IMR-90 (cell line): ENCODE results near the gene ZNF653. TPM values are rescaled to one million over a fixed set of nuclear protein-coding genes. Genes with fewer than 3 reads are reported as not detected.

Source experiments
- ATAC-seq: fragments of 200-7000 bp; cut with Tn5 transposase; 2 replicates; pipeline ENCODE4 v1.9.1; 2020; ENCODE audit warnings: low read depth, mild to moderate bottlenecking, moderate library complexity
- BruUV-seq: library from RNA; stranded (reverse); fragments of 400-500 nt; replicated peaks from 2 replicates; lab custom pipeline; 2021; lab: Mats Ljungman, UMichigan
- CTCF ChIA-PET: fragments of 300-600 bp; formaldehyde crosslinking; extraction: SDS; loops from one replicate; lab custom pipeline; 2021; ENCODE audit warnings: antibody characterized with exemption; lab: Yijun Ruan, JAX
- POLR2A ChIA-PET: fragments of 300-600 bp; sonication (Branson Sonifier 250); formaldehyde crosslinking; loops from one replicate; lab custom pipeline; 2022; ENCODE audit warnings: antibody characterized with exemption; ENCODE audit not compliant: unreplicated experiment; lab: Charles Lee
- DNase-seq: peaks from one replicate; pipeline ENCODE4 v3.0.0; 2013
- H2AFZ ChIP-seq: replicated peaks from 2 replicates; pipeline ENCODE3; 2013; ENCODE audit warnings: low read length, mild to moderate bottlenecking; ENCODE audit not compliant: poor library complexity
- H2AK5ac ChIP-seq: 2 replicates; pipeline ENCODE4 v1.6.1; 2013; ENCODE audit warnings: low read depth, low read length, inconsistent platforms
- H2AK9ac ChIP-seq: replicated peaks from 2 replicates; pipeline ENCODE3; 2013; ENCODE audit warnings: mild to moderate bottlenecking, low read depth, low read length, moderate library complexity; ENCODE audit not compliant: poor library complexity
- H2BK120ac ChIP-seq: 2 replicates; pipeline ENCODE4 v1.6.1; 2013; ENCODE audit warnings: low read depth, low read length, inconsistent platforms
- H2BK15ac ChIP-seq: 3 replicates; pipeline ENCODE4 v1.6.1; 2013; ENCODE audit warnings: low read depth, low read length, inconsistent platforms
- H2BK20ac ChIP-seq: 2 replicates; pipeline ENCODE4 v1.6.1; 2013; ENCODE audit warnings: low read depth, mild to moderate bottlenecking, inconsistent platforms, low read length, moderate library complexity
- H2BK5ac ChIP-seq: 2 replicates; pipeline ENCODE4 v1.6.1; 2013; ENCODE audit warnings: mild to moderate bottlenecking, low read depth, low read length, inconsistent platforms; ENCODE audit not compliant: poor library complexity, severe bottlenecking
- H3K14ac ChIP-seq: replicated peaks from 2 replicates; pipeline ENCODE4 v1.6.1; 2013; ENCODE audit warnings: low read depth, low read length, inconsistent platforms
- H3K18ac ChIP-seq: 2 replicates; pipeline ENCODE4 v1.6.1; 2013; ENCODE audit warnings: low read depth, low read length, control low read depth
- H3K23ac ChIP-seq: 2 replicates; pipeline ENCODE4 v1.6.1; 2013; ENCODE audit warnings: low read depth, low read length, inconsistent platforms
- H3K27ac ChIP-seq: 2 replicates; pipeline ENCODE4 v1.5.1; 2013; ENCODE audit warnings: mild to moderate bottlenecking, control low read depth, low read length; ENCODE audit not compliant: insufficient read depth
- H3K27me3 ChIP-seq: 2 replicates; pipeline ENCODE4 v1.6.1; 2013; ENCODE audit warnings: low read length; ENCODE audit not compliant: control insufficient read depth, insufficient read depth
- H3K36me3 ChIP-seq: 2 replicates; pipeline ENCODE4 v1.6.1; 2013; ENCODE audit warnings: low read length, mixed read lengths; ENCODE audit not compliant: control insufficient read depth, insufficient read depth
- H3K4ac ChIP-seq: 2 replicates; pipeline ENCODE4 v1.6.1; 2013; ENCODE audit warnings: low read depth, low read length, inconsistent platforms
- H3K4me1 ChIP-seq: 2 replicates; pipeline ENCODE4 v1.6.1; 2013; ENCODE audit warnings: low read length, mixed read lengths; ENCODE audit not compliant: control insufficient read depth, insufficient read depth
- H3K4me2 ChIP-seq: 2 replicates; pipeline ENCODE4 v1.6.1; 2013; ENCODE audit warnings: low read depth, mild to moderate bottlenecking, control low read depth, low read length, moderate library complexity
- H3K4me3 ChIP-seq: 2 replicates; pipeline ENCODE4 v1.5.1; 2013; ENCODE audit warnings: low read depth, mild to moderate bottlenecking, control low read depth, low read length, moderate library complexity; ENCODE audit not compliant: insufficient read depth
- H3K56ac ChIP-seq: 2 replicates; pipeline ENCODE4 v1.6.1; 2013; ENCODE audit warnings: low read length, inconsistent platforms; ENCODE audit not compliant: insufficient read depth; ENCODE audit errors: extremely low read depth
- H3K79me1 ChIP-seq, 2 experiments: 2 replicates each; pipeline ENCODE4 v1.6.1; 2013; ENCODE audit warnings: low read length in 2 of 2, inconsistent platforms in 1 of 2, low read depth in 1 of 2
- H3K9ac ChIP-seq: 2 replicates; pipeline ENCODE4 v1.6.1; 2013; ENCODE audit warnings: low read depth, low read length, control low read depth
- H3K9me1 ChIP-seq: 2 replicates; pipeline ENCODE4 v1.6.1; 2013; ENCODE audit warnings: low read length, inconsistent platforms; ENCODE audit not compliant: insufficient read depth
- H3K9me3 ChIP-seq: 2 replicates; pipeline ENCODE4 v1.6.1; 2013; ENCODE audit warnings: low read length; ENCODE audit not compliant: control insufficient read depth, insufficient read depth
- H4K20me1 ChIP-seq: 2 replicates; pipeline ENCODE4 v1.6.1; 2013; ENCODE audit warnings: low read length, inconsistent platforms; ENCODE audit not compliant: insufficient read depth
- H4K5ac ChIP-seq: 2 replicates; pipeline ENCODE4 v1.6.1; 2013; ENCODE audit warnings: mild to moderate bottlenecking, low read depth, low read length, control low read depth
- H4K8ac ChIP-seq, 2 experiments: 2 replicates each; pipeline ENCODE4 v1.6.1; 2013; ENCODE audit warnings: low read depth in 2 of 2, low read length in 2 of 2, control low read depth in 1 of 2, inconsistent platforms in 1 of 2
- H4K91ac ChIP-seq: 2 replicates; pipeline ENCODE4 v1.6.1; 2013; ENCODE audit warnings: low read depth, low read length, inconsistent platforms; ENCODE audit not compliant: insufficient read depth
- BHLHE40 ChIP-seq: fragments of 150-350 bp; IDR thresholded peaks from 2 replicates; pipeline ENCODE4 v1.6.1; 2016; ENCODE audit warnings: mild to moderate bottlenecking, low read depth, low read length
- CHD1 ChIP-seq: IDR thresholded peaks from 2 replicates; pipeline ENCODE4 v1.6.1; 2012; ENCODE audit warnings: low read depth, low read length, improper control_type of control experiment
- CTCF ChIP-seq: conservative IDR thresholded peaks from 2 replicates; pipeline ENCODE4 v1.5.1; 2012; ENCODE audit warnings: mild to moderate bottlenecking, low read depth, low read length, improper control_type of control experiment
- RAD21 ChIP-seq: IDR thresholded peaks from 2 replicates; pipeline ENCODE4 v1.6.1; 2012; ENCODE audit warnings: low read length, improper control_type of control experiment
- SMC3 ChIP-seq: fragments of 150-350 bp; IDR thresholded peaks from 2 replicates; pipeline ENCODE4 v1.6.1; 2016; ENCODE audit warnings: low read depth, mild to moderate bottlenecking, antibody characterized with exemption, low read length, moderate library complexity
- WGBS, 2 experiments: methylation state at CpG; one replicate each; pipeline versions ENCODE4 v1.1.5 to v1.1.7; 2013; ENCODE audit warnings: missing lambda C conversion rate in 2 of 2; ENCODE audit not compliant: insufficient read length in 1 of 2; ENCODE audit errors: extremely low coverage in 2 of 2; 5-methylcytosine and 5-hydroxymethylcytosine counted together
- dilution Hi-C: fragments of 300-500 bp; cut with HindIII; formaldehyde crosslinking; loops from one replicate; pipeline ENCODE4 v1.14.3; 2018; ENCODE audit warnings: low sequenced_read_pairs; ENCODE audit not compliant: unreplicated experiment
- in situ Hi-C: fragments of 300-500 bp; cut with MboI; formaldehyde crosslinking; loops from 3 replicates; pipeline ENCODE4 v1.14.3; 2019; ENCODE audit warnings: low sequenced_read_pairs, inconsistent platforms, mixed read lengths
- intact Hi-C: fragments of 100-400 bp; cut with micrococcal nuclease; formaldehyde crosslinking; loops from 2 replicates; pipeline ENCODE4 v1.10.0; 2022
- polyA plus RNA-seq, 3 experiments: library from polyadenylated mRNA; depleted of rRNA; stranded (reverse); fragments of >200 nt; gene quantifications; 2 replicates each; pipeline ENCODE4 v1.2.3, GENCODE V29; 2012; ENCODE audit warnings: low replicate concordance in 1 of 3
- total RNA-seq: library from RNA; depleted of rRNA; stranded (reverse); fragments of >200 nt; gene quantifications from 2 replicates; pipeline ENCODE4 v1.2.3, GENCODE V29; 2012

Gene ZNF653
- total and polyA plus RNA-seq, 2 of the 4 experiments (the other 2 are of a cell fraction): 3.9 to 9.0 TPM

GRCh38 chr19:11464333-11465265, 41.0 kb downstream of the ZNF653 start (continued):
- no peak for TF ChIP-seq CTCF

GRCh38 chr19:11463391-11463790, 42.2 kb downstream of the ZNF653 start:
- DNase-seq (no peak), ATAC-seq (no peak)
- CTCF ChIA-PET: no interaction called here
- H3K27ac ChIP-seq: no peak overlapping the region
- H3K9me3 ChIP-seq: no peaks in the 10 kb centered on the region
- POLR2A ChIA-PET: no interaction called here
- no peaks in the 10 kb centered on the region for H3K36me3 ChIP-seq
- no peak overlapping the region for H4K8ac ChIP-seq
- no peak overlapping the region for H4K5ac ChIP-seq
- no peak overlapping the region for H2BK15ac ChIP-seq
- H4K20me1 ChIP-seq: peaks cover 8% of the 10 kb centered on the region; the same call in 1 of the 2 replicates
- H2AK5ac ChIP-seq: no peak overlapping the region
- H2AK9ac ChIP-seq: no peak overlapping the region
- no peak overlapping the region for H3K14ac ChIP-seq
- no peak overlapping the region for H3K18ac ChIP-seq
- intact Hi-C loops: no loop called here
- TF ChIP-seq BHLHE40 (no peak), SMC3 (no peak), RAD21 (no peak), CHD1 (no peak)
- no peak overlapping the region for H3K9ac ChIP-seq
- dilution Hi-C loops: no loop called here
- no TSS peak for BruUV-seq
- H2BK5ac ChIP-seq: no peak overlapping the region
- H3K9me1 ChIP-seq: peaks cover 9% of the 10 kb centered on the region
- H3K4me1 ChIP-seq: no peaks in the 10 kb centered on the region
- no peak overlapping the region for H3K23ac ChIP-seq
- H3K4ac ChIP-seq: no peak overlapping the region
- no peaks in the 10 kb centered on the region for H3K79me1 ChIP-seq
- H4K91ac ChIP-seq: no peak overlapping the region
- no peak overlapping the region for H3K4me3 ChIP-seq
- no peaks in the 10 kb centered on the region; the same call in 1 of the 2 replicates for H3K27me3 ChIP-seq
- H2BK120ac ChIP-seq: no peak overlapping the region
- in situ Hi-C loops: no loop called here
- H3K56ac ChIP-seq: no peak overlapping the region
- H2AFZ ChIP-seq: peak overlapping the region; percentile 11
- no peak overlapping the region for H2BK20ac ChIP-seq
- no peak overlapping the region for H3K4me2 ChIP-seq
- WGBS, 2 experiments: 80% methylated on average over 1 of the region's 12 CpGs; no CpG with 5 or more reads in 1 of the 2 experiments
